MG63 (cell line): ENCODE data around the gene ZNF726. TPM values are rescaled to one million over a fixed set of nuclear protein-coding genes. Genes with fewer than 3 reads are reported as not detected.

ENCODE experiments used
- DNase-seq: peaks from one replicate; pipeline ENCODE4 v3.0.0-alpha.2; 2020
- H3K27me3 ChIP-seq: fragments of 250-450 bp; sonication (Bioruptor Pico); 2 replicates; pipeline ENCODE4 v1.5.1; 2020; ENCODE audit warnings: mild to moderate bottlenecking, moderate library complexity
- H3K36me3 ChIP-seq: fragments of 250-450 bp; sonication (Bioruptor Pico); 2 replicates; pipeline ENCODE4 v1.5.1; 2020; ENCODE audit warnings: mild to moderate bottlenecking, moderate library complexity
- H3K4me3 ChIP-seq: fragments of 250-450 bp; sonication (Bioruptor Pico); 2 replicates; pipeline ENCODE4 v1.5.1; 2020; ENCODE audit warnings: mild to moderate bottlenecking, moderate library complexity
- H3K9me3 ChIP-seq: fragments of 250-450 bp; sonication (Bioruptor Pico); 2 replicates; pipeline ENCODE4 v1.5.1; 2020; ENCODE audit warnings: mild to moderate bottlenecking, moderate library complexity
- total RNA-seq: library from RNA; depleted of rRNA; stranded (reverse); fragments of >200 nt; shearing (Covaris generic); gene quantifications from 2 replicates; pipeline ENCODE4 v1.2.3, GENCODE V29; 2014; ENCODE audit warnings: low replicate concordance; rRNA removed

The ZNF726 gene
- total RNA-seq, 1 experiment from 2014 or later: 8.1 TPM

DNA sequence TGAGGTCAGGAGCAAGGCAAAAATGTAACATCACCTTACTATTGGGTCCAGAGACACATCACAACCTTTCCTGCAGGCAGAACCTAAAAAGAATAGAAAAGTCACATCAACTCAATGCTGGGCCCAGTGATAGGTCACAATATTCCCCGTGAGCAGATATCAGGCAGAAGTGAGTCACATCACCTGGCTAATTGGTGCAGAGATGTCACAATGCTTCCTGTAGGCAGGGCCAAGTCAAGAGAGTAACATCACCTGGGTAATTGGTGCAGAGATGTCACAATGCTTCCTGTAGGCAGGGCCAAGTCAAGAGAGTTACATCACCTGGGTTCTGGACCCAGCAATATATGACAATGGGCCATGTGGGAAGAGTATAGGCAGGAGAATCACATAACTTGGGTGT lies 63.4 kb downstream of the ZNF726 start:
- Histone ChIP-seq H3K36me3 (no peaks in the 10 kb centered on the region), H3K9me3 (no peaks in the 10 kb centered on the region), H3K27me3 (no peaks in the 10 kb centered on the region)

DNA sequence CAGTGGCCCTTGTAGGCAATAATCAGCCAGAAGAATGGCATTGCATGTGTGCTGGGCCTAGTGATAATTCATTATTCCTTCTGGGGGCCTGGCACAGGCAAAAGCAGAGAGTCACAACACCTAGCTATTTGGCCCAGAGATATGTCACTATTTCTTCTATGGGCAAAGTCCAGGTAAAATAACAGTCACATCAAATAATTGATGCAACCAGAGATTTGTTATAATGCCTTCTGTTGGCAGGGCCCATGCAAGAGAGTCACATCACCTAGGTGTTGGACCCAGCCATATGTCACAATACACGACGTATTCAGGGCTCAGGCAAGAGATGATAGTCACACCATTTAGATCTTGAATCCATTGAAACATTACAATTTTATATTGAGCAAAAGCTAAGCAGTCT lies 66.1 kb downstream of the ZNF726 start:
- no peaks in the 10 kb centered on the region for H3K9me3 ChIP-seq
- no peaks in the 10 kb centered on the region for H3K36me3 ChIP-seq
- H3K27me3 ChIP-seq: no peaks in the 10 kb centered on the region
- no peak overlapping the region for H3K4me3 ChIP-seq
- DNase-seq: no peak

More for the DNA sequence above, 63.4 kb downstream of the ZNF726 start:
- no peak for DNase-seq
- H3K4me3 ChIP-seq: no peak overlapping the region

DNA sequence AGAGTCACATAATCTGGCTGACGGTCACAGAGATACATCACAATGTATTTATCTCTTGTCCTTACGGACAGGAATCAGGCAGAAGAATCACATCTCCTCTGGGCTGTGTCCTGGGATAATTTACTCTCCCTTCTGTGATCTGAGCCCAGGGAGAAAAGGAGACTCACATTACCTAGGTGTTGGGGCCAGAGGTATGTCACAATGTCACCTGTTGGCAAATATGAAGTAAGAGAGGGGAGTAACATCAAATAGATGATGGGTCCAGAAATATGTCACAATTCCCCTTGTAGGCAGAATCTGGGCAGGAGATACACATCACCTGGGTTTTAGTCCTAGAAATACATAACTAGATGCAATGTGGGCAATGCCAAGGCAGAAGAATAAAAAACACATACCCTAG lies 67.2 kb downstream of the ZNF726 start:
- Histone ChIP-seq H3K36me3 (no peaks in the 10 kb centered on the region), H3K27me3 (no peaks in the 10 kb centered on the region), H3K9me3 (no peaks in the 10 kb centered on the region), H3K4me3 (no peak overlapping the region)
- no peak for DNase-seq

DNA sequence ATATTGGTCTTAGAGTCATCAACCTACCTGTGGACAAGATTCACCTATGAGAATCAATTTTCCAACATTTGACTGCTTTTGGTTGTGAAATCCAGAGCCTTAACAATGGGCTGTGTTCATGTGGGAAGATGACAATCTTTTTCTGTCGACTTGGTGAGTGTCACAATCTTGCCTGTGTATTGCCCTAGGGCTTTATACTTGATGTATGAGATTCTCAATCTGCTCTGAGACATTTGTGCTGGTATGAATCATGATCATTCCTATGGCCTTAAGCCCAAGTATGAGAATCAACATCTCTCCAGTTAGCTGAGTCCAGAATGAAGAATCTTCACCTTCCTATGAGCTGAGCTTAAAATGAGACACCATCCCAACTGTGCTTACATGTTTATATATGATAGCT lies 68.7 kb downstream of the ZNF726 start:
- Histone ChIP-seq H3K27me3 (no peaks in the 10 kb centered on the region), H3K36me3 (no peaks in the 10 kb centered on the region), H3K9me3 (no peaks in the 10 kb centered on the region), H3K4me3 (no peak overlapping the region)
- DNase-seq: no peak

Other genes with a start within 250 kb of the ZNF726 start
- 1.7 and 3.7 TPM in 2 replicates for gene ZNF675, start 227.7 kb upstream of the ZNF726 start, total RNA-seq
- 0.07 and 1.4 TPM in 2 replicates for gene ZNF681, start 156.0 kb upstream of the ZNF726 start, total RNA-seq
- gene ZNF254, start 172.3 kb downstream of the ZNF726 start, total RNA-seq: 1.3 and 2.1 TPM in 2 replicates